ENCODE data around the gene ZNF529. TPM values are rescaled to one million over a fixed set of nuclear protein-coding genes. Genes with fewer than 3 reads are reported as not detected.

ZNF529 gene
- total RNA-seq (11.1 and 14.6 TPM in 2 replicates), polyA plus RNA-seq (6.3 and 8.7 TPM in 2 replicates)

GRCh38 chr19:36573020-36573894 is at the start of gene ZNF529:
ZNF529 (minus strand) TSS chr19:36573292; CDS start chr19:36572346, 946 bp downstream.
- Histone ChIP-seq H3K36me3 (replicated peaks; ENCODE audit: insufficient read depth, low read depth) (no peaks in the 10 kb centered on the region), H3K9me2 (replicated peaks; ENCODE audit: insufficient read depth) (no peaks in the 10 kb centered on the region), H3K4me2 (peak within 1 kb of the TSS; percentile 85), H4K20me1 (ENCODE audit: insufficient read depth, poor library complexity, severe bottlenecking) (no peaks in the 10 kb centered on the region), H3K27me3 (no peaks in the 10 kb centered on the region), H3K4me1 (ENCODE audit: insufficient read depth) (peaks cover 10% of the 10 kb centered on the region), H3K9me3 (ENCODE audit: low read depth) (peaks cover 6% of the 10 kb centered on the region), H3K79me2 (peaks cover 90% of the 10 kb centered on the region), H2AFZ (peak within 1 kb of the TSS; percentile 70), H3K27ac (peak within 1 kb of the TSS; percentile 95), H3K4me3 (peak within 1 kb of the TSS; percentile 70)
- DNase-seq (ENCODE audit: low spot score) = peak; percentile 93
- TF ChIP-seq CTCF (IDR thresholded peaks at IDR 0.05; ENCODE audit: poor library complexity) = no peak
- no peak for TF ChIP-seq EZH2phosphoT487 (IDR thresholded peaks at IDR 0.05; ENCODE audit: low read depth, severe bottlenecking, unreplicated experiment)
- no peak for TF ChIP-seq EZH2 (IDR thresholded peaks at IDR 0.05; ENCODE audit: borderline replicate concordance)
- WGBS (ENCODE audit: low lambda C conversion rate, missing lambda C conversion rate) = under 1% methylated on average over 52 of the region's 66 CpGs

- TF ChIP-seq EZH2phosphoT487 (IDR thresholded peaks at IDR 0.05; ENCODE audit: low read depth, severe bottlenecking, unreplicated experiment) = no peak
- TF ChIP-seq EZH2 (IDR thresholded peaks at IDR 0.05; ENCODE audit: borderline replicate concordance) = no peak
- TF ChIP-seq CTCF (IDR thresholded peaks at IDR 0.05; ENCODE audit: poor library complexity) = no peak
- Histone ChIP-seq H4K20me1 (ENCODE audit: insufficient read depth, poor library complexity, severe bottlenecking) (no peaks in the 10 kb centered on the region), H3K4me2 (peak overlapping the region; percentile 96), H3K27me3 (no peaks in the 10 kb centered on the region), H3K4me3 (peak overlapping the region; percentile 97), H2AFZ (peak overlapping the region; percentile 99), H3K9me2 (replicated peaks; ENCODE audit: insufficient read depth) (no peaks in the 10 kb centered on the region), H3K36me3 (replicated peaks; ENCODE audit: insufficient read depth, low read depth) (no peaks in the 10 kb centered on the region), H3K4me1 (ENCODE audit: insufficient read depth) (peaks cover 5% of the 10 kb centered on the region), H3K79me2 (peaks cover 15% of the 10 kb centered on the region), H3K27ac (peak overlapping the region; percentile 73), H3K9me3 (ENCODE audit: low read depth) (no peaks in the 10 kb centered on the region)
- DNase-seq (ENCODE audit: low spot score) = no peak
- 0% methylated on average over 1 of the region's 1 CpG for WGBS (ENCODE audit: low lambda C conversion rate, missing lambda C conversion rate)
Measured at GRCh38 chr19:36605877-36606478, 32.9 kb upstream of the ZNF529 start.

- TF ChIP-seq CTCF (IDR thresholded peaks at IDR 0.05; ENCODE audit: poor library complexity) (no peak), EZH2 (IDR thresholded peaks at IDR 0.05; ENCODE audit: borderline replicate concordance) (no peak), EZH2phosphoT487 (IDR thresholded peaks at IDR 0.05; ENCODE audit: low read depth, severe bottlenecking, unreplicated experiment) (no peak)
- H3K4me2 ChIP-seq = peak within 1 kb of the TSS; percentile 96
- H3K9me2 ChIP-seq (replicated peaks; ENCODE audit: insufficient read depth) = no peaks in the 10 kb centered on the region
- peaks cover 15% of the 10 kb centered on the region for H3K79me2 ChIP-seq
- peak; percentile 91 for DNase-seq (ENCODE audit: low spot score)
- H3K4me3 ChIP-seq = peak within 1 kb of the TSS; percentile 97
- peaks cover 5% of the 10 kb centered on the region for H3K4me1 ChIP-seq (ENCODE audit: insufficient read depth)
- H3K9me3 ChIP-seq (ENCODE audit: low read depth) = no peaks in the 10 kb centered on the region
- no peaks in the 10 kb centered on the region for H3K27me3 ChIP-seq
- peak within 1 kb of the TSS; percentile 73 for H3K27ac ChIP-seq
- no peaks in the 10 kb centered on the region for H3K36me3 ChIP-seq (replicated peaks; ENCODE audit: insufficient read depth, low read depth)
- H2AFZ ChIP-seq = peak within 1 kb of the TSS; percentile 99
- no peaks in the 10 kb centered on the region for H4K20me1 ChIP-seq (ENCODE audit: insufficient read depth, poor library complexity, severe bottlenecking)
- WGBS (ENCODE audit: low lambda C conversion rate, missing lambda C conversion rate) = 1% methylated on average over 69 of the region's 73 CpGs
Measured at GRCh38 chr19:36605101-36605876, 32.2 kb upstream of the ZNF529 start, which contains the start of gene ZNF382. ZNF382 (plus strand) TSS chr19:36605313; CDS start chr19:36609915, 4,602 bp downstream.
